ENCODE measurements around the gene DDIAS.

DNA sequence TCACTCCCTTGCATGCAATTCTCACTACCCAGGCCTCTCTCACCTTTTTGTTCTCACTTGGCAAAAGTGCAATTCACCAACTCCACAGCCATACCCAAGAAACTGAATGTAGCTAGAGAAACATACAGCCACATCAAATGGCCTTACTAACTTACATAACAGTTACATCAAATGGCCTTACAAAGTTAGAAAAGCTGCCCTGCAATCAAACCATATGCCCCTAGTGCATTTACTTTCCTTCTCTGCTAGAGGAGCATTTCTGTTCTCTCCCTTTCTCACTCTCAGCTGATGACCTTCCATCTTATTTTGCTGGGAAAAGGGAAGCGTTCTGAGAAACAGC, 11.6 kb upstream of the DDIAS start:
- TF ChIP-seq, protein P1, sequence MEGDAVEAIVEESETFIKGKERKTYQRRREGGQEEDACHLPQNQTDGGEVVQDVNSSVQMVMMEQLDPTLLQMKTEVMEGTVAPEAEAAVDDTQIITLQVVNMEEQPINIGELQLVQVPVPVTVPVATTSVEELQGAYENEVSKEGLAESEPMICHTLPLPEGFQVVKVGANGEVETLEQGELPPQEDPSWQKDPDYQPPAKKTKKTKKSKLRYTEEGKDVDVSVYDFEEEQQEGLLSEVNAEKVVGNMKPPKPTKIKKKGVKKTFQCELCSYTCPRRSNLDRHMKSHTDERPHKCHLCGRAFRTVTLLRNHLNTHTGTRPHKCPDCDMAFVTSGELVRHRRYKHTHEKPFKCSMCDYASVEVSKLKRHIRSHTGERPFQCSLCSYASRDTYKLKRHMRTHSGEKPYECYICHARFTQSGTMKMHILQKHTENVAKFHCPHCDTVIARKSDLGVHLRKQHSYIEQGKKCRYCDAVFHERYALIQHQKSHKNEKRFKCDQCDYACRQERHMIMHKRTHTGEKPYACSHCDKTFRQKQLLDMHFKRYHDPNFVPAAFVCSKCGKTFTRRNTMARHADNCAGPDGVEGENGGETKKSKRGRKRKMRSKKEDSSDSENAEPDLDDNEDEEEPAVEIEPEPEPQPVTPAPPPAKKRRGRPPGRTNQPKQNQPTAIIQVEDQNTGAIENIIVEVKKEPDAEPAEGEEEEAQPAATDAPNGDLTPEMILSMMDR (IDR thresholded peaks at IDR 0.05), result no peak
- TF ChIP-seq POLR2A (IDR thresholded peaks at IDR 0.05), result no peak

Data from uterus (tissue), 2 donors.